ENCODE measurements around the gene PAX2. TPM values are rescaled to one million over a fixed set of nuclear protein-coding genes. Genes with fewer than 3 reads are reported as not detected.

The PAX2 gene
- polyA plus RNA-seq, 2 of the 4 experiments (the other 2 are of a cell fraction): 0.06 to 0.21 TPM

DNA sequence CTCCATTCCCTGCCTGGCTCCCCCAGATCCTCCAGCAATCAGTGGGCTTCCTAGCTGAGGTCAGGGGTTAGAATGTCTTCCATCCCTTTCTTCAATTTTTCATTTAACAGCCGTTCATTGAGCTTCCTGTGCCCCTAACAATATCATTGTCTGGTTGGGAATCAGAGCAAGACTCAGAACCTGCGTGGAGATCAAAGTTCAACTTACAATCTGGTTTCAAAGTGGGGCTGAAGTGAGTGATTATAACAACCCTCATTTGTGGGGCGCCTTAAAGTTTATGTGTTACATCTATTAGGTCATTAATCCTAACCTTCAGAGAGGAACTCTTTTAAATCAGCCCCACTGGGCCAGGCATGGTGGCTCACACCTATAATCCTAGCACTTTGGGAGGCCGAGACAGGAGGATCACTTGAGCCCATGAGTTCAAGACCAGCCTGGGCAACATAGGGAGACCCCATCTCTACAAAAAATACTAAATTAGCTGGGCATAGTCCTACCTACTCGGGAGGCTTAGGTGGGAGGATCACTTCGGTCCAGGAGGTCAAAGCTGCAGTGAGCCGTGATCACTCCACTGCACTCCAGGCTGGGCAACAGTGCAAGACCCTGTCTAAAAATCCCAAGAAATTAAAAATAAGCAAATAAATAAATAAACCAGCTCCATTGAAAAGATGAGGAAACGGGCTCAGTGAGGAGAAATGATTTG is 122.0 kb downstream of the PAX2 start (continued):
- TF ChIP-seq, protein P1, sequence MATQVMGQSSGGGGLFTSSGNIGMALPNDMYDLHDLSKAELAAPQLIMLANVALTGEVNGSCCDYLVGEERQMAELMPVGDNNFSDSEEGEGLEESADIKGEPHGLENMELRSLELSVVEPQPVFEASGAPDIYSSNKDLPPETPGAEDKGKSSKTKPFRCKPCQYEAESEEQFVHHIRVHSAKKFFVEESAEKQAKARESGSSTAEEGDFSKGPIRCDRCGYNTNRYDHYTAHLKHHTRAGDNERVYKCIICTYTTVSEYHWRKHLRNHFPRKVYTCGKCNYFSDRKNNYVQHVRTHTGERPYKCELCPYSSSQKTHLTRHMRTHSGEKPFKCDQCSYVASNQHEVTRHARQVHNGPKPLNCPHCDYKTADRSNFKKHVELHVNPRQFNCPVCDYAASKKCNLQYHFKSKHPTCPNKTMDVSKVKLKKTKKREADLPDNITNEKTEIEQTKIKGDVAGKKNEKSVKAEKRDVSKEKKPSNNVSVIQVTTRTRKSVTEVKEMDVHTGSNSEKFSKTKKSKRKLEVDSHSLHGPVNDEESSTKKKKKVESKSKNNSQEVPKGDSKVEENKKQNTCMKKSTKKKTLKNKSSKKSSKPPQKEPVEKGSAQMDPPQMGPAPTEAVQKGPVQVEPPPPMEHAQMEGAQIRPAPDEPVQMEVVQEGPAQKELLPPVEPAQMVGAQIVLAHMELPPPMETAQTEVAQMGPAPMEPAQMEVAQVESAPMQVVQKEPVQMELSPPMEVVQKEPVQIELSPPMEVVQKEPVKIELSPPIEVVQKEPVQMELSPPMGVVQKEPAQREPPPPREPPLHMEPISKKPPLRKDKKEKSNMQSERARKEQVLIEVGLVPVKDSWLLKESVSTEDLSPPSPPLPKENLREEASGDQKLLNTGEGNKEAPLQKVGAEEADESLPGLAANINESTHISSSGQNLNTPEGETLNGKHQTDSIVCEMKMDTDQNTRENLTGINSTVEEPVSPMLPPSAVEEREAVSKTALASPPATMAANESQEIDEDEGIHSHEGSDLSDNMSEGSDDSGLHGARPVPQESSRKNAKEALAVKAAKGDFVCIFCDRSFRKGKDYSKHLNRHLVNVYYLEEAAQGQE (IDR thresholded peaks at IDR 0.05): no peak
- TF ChIP-seq, protein P2, sequence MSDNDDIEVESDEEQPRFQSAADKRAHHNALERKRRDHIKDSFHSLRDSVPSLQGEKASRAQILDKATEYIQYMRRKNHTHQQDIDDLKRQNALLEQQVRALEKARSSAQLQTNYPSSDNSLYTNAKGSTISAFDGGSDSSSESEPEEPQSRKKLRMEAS (IDR thresholded peaks at IDR 0.05): no peak
- no peak for TF ChIP-seq RNF2 (IDR thresholded peaks at IDR 0.05; ENCODE audit: borderline replicate concordance, low read depth)
- TF ChIP-seq ZNF302 (CRISPR knock-in tag; IDR thresholded peaks at IDR 0.05): no peak
- TF ChIP-seq TP53 (CRISPR knock-in tag; IDR thresholded peaks at IDR 0.05): no peak

DNA sequence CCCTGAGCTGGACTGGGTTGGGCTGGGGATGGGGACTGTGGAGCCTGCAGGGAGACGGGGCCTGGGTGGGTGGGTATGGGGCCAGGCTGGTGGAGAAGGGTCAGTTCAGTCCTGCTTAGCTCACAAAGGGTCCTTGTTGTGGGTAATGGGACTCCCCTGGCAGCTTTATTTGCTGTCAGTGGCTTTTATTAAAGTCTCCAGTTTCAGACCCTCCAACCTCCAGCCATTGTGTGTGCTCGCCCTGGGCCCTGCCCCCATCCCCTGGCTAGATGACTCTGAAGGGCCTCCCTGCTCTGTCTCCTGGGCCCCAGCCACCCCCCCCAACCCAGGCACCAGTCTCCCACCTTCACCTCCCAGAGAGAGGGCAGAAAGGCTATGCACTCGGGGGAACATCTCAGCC is 123.0 kb downstream of the PAX2 start:
- FAIRE-seq (no peak), DNase-seq (ENCODE audit: low read depth in 1 of 2, low spot score in 1 of 2) (no peak), ATAC-seq (no peak)
- Histone ChIP-seq H3K4me1 (peaks cover 7% of the 10 kb centered on the region; the same call in 2 of the 3 replicates), H3K9me3 (no peaks in the 10 kb centered on the region), H3K27ac (no peak overlapping the region), H3K4me2 (no peak overlapping the region), H3K4me3 (no peak overlapping the region)
- 47% methylated on average over 2 of the region's 3 CpGs for WGBS (ENCODE audit: missing lambda C conversion rate)
- TF ChIP-seq EP300 (IDR thresholded peaks at IDR 0.05) (no peak), ELK1 (IDR thresholded peaks at IDR 0.05; ENCODE audit: low read depth, low read length) (no peak), MAZ (IDR thresholded peaks at IDR 0.05; ENCODE audit: borderline replicate concordance, low read depth, low read length) (no peak), GATA3 (IDR thresholded peaks at IDR 0.05; ENCODE audit: borderline replicate concordance) (no peak), TP53 (CRISPR knock-in tag; IDR thresholded peaks at IDR 0.05) (no peak), KDM1A (IDR thresholded peaks at IDR 0.05; ENCODE audit: low read depth) (no peak), ZNF302 (CRISPR knock-in tag; IDR thresholded peaks at IDR 0.05) (no peak), RNF2 (IDR thresholded peaks at IDR 0.05; ENCODE audit: borderline replicate concordance, low read depth) (no peak), EHMT2 (IDR thresholded peaks at IDR 0.05; ENCODE audit: low read depth) (no peak), HDAC2 (IDR thresholded peaks at IDR 0.05) (no peak), NPAS2 (CRISPR knock-in tag; IDR thresholded peaks at IDR 0.05; ENCODE audit: borderline replicate concordance) (no peak), CBX8 (IDR thresholded peaks at IDR 0.05) (no peak), CBX2 (IDR thresholded peaks at IDR 0.05; ENCODE audit: borderline replicate concordance, low read depth) (no peak)
- POLR2A ChIA-PET: no interaction called here
- CTCF ChIA-PET: interaction anchor here (1.2 to 6.2 kb wide), 5 partner anchors 10 to 307 kb away, joined by 3 to 34 read pairs (median 5); no protein-coding TSS in a partner anchor

DNA sequence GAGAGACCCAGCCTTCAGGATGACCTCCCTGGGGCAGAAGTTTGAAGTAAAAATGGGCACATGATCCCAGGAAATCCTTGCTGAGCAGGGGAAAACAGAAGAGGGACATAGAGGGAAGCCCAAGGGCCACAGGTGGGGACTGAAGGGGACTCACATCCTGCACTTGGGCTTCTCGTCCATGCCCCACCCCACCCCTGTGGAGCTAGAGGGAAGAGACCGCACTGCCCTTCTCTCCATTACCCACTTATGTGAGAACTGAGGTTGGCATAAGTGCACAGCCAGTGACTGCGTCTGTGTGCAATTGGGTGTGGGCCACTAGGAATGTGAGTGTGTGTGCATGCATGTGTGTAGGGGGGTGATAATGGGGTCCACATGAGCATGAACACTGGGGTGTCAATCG is 124.0 kb downstream of the PAX2 start:
- Histone ChIP-seq H3K9me3 (no peaks in the 10 kb centered on the region), H3K4me1 (peaks cover 7% of the 10 kb centered on the region; the same call in 2 of the 3 replicates), H3K27ac (no peak overlapping the region), H3K4me2 (no peak overlapping the region), H3K4me3 (no peak overlapping the region)
- WGBS (ENCODE audit: missing lambda C conversion rate): 84% methylated on average over 4 of the region's 4 CpGs
- ChIA-PET POLR2A (no interaction called here), CTCF (interaction anchor here (0.8 to 6.2 kb wide), 7 partner anchors 9 to 308 kb away, joined by 3 to 34 read pairs (median 3); no protein-coding TSS in a partner anchor)
- TF ChIP-seq BHLHE40 (IDR thresholded peaks at IDR 0.05; ENCODE audit: low read depth, low read length): no peak
- no peak for TF ChIP-seq NFE2L2 (conservative IDR thresholded peaks at IDR 0.05; ENCODE audit: low read length)
- no peak for TF ChIP-seq NPAS2 (CRISPR knock-in tag; IDR thresholded peaks at IDR 0.05; ENCODE audit: borderline replicate concordance)
- no peak for TF ChIP-seq ZNF302 (CRISPR knock-in tag; IDR thresholded peaks at IDR 0.05)
- no peak for TF ChIP-seq CEBPB (IDR thresholded peaks at IDR 0.05)
- TF ChIP-seq NR3C1 (IDR thresholded peaks at IDR 0.05): no peak
- TF ChIP-seq KDM5A (IDR thresholded peaks at IDR 0.05): no peak
- no peak for TF ChIP-seq RAD21 (conservative IDR thresholded peaks at IDR 0.05 in 1 of 2, IDR thresholded peaks at IDR 0.05 in 1 of 2)
- TF ChIP-seq POLR2A (IDR thresholded peaks at IDR 0.05; ENCODE audit: low read length): no peak
- no peak for TF ChIP-seq JUN (IDR thresholded peaks at IDR 0.05)
- no peak for TF ChIP-seq FOSL2 (IDR thresholded peaks at IDR 0.05)
- no peak for TF ChIP-seq FOSL2 (CRISPR knock-in tag; IDR thresholded peaks at IDR 0.05)
- TF ChIP-seq CHD2 (IDR thresholded peaks at IDR 0.05; ENCODE audit: low read length, partially characterized antibody): no peak
- TF ChIP-seq SREBF2 (IDR thresholded peaks at IDR 0.05): no peak
- TF ChIP-seq, protein P2 (IDR thresholded peaks at IDR 0.05): no peak
- no peak for TF ChIP-seq HEYL (CRISPR knock-in tag; IDR thresholded peaks at IDR 0.05)
- no peak for TF ChIP-seq RNF2 (IDR thresholded peaks at IDR 0.05; ENCODE audit: borderline replicate concordance, low read depth)
- no peak for TF ChIP-seq MAZ (IDR thresholded peaks at IDR 0.05; ENCODE audit: borderline replicate concordance, low read depth, low read length)
- TF ChIP-seq PHF8 (IDR thresholded peaks at IDR 0.05; ENCODE audit: borderline replicate concordance, low read depth): no peak
- FAIRE-seq (no peak), ATAC-seq (no peak), DNase-seq (ENCODE audit: low read depth in 1 of 2, low spot score in 1 of 2) (no peak)

All from A549 (cell line).